ENCODE measurements around the gene CDC14B. TPM values are rescaled to one million over a fixed set of nuclear protein-coding genes. Genes with fewer than 3 reads are reported as not detected.

CDC14B gene
- total and polyA plus RNA-seq, 2 donors (not counting 1 experiment from before 2014, with no cell fraction given) = 2.8 to 8.5 TPM

DNA sequence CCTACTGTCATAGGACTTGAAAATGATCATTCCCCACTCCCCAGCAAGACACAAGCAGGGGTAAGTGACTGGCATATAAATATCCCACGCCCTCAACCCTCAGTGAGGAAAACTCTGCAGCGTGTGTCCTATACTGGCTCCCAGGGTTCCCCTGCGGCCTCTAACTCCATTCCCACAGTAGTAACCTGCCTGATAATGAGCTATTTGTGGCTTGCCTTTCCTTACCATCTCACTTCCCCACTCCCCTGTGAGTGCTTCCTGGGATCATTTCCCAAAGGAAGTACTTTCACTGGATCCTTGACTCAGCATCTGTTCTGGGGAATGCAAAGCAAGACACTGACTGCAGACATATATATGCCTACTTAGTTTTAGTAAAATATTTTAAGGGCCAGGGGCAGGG, 14.3 kb downstream of the CDC14B start:
- no peak overlapping the region for H3K4me2 ChIP-seq (replicated peaks; ENCODE audit: low read depth, low read length, poor library complexity, severe bottlenecking)
- 100% methylated on average over 3 of the region's 3 CpGs for WGBS (ENCODE audit: insufficient coverage)
- ChIA-PET POLR2A (no interaction called here), CTCF (no interaction called here)
- no peaks in the 10 kb centered on the region for H3K27me3 ChIP-seq (replicated peaks in 1 of 4; ENCODE audit: control extremely low read depth in 1 of 4, control insufficient read depth in 3 of 4, insufficient read depth in 4 of 4, low read length in 3 of 4)
- H3K4me3 ChIP-seq (ENCODE audit: control extremely low read depth in 1 of 5, extremely low read depth in 1 of 5, insufficient read depth in 1 of 5, low read depth in 2 of 5, low read length in 4 of 5) = no peak overlapping the region
- intact Hi-C loops (cut with micrococcal nuclease) = no loop called here
- H3K9me3 Mint-ChIP-seq (ENCODE audit: insufficient read depth) = no peaks in the 10 kb centered on the region
- TF ChIP-seq, protein P1, sequence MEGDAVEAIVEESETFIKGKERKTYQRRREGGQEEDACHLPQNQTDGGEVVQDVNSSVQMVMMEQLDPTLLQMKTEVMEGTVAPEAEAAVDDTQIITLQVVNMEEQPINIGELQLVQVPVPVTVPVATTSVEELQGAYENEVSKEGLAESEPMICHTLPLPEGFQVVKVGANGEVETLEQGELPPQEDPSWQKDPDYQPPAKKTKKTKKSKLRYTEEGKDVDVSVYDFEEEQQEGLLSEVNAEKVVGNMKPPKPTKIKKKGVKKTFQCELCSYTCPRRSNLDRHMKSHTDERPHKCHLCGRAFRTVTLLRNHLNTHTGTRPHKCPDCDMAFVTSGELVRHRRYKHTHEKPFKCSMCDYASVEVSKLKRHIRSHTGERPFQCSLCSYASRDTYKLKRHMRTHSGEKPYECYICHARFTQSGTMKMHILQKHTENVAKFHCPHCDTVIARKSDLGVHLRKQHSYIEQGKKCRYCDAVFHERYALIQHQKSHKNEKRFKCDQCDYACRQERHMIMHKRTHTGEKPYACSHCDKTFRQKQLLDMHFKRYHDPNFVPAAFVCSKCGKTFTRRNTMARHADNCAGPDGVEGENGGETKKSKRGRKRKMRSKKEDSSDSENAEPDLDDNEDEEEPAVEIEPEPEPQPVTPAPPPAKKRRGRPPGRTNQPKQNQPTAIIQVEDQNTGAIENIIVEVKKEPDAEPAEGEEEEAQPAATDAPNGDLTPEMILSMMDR (IDR thresholded peaks at IDR 0.05) = no peak
- no peak for TF ChIP-seq EZH2 (IDR thresholded peaks at IDR 0.05; ENCODE audit: borderline replicate concordance, insufficient read depth, low read depth, low read length, poor library complexity, severe bottlenecking)
- no peaks in the 10 kb centered on the region for H4K20me1 ChIP-seq (ENCODE audit: control insufficient read depth, insufficient read depth, low read length, poor library complexity, severe bottlenecking)
- DNase-seq = no peak
- H3K27ac ChIP-seq (ENCODE audit: low read length in 2 of 2) = no peak overlapping the region
- no peaks in the 10 kb centered on the region for H3K79me2 ChIP-seq (ENCODE audit: control insufficient read depth, insufficient read depth, low read length)
- no peak overlapping the region for H2AFZ ChIP-seq (ENCODE audit: insufficient read depth, low read depth, low read length, poor library complexity, severe bottlenecking)
- no peak for ATAC-seq (ENCODE audit: low read depth)
- no peaks in the 10 kb centered on the region for H3K4me1 ChIP-seq (ENCODE audit: control insufficient read depth in 2 of 2, insufficient read depth in 2 of 2, low read length in 2 of 2)
- H3K27ac Mint-ChIP-seq = no peak overlapping the region
- no peaks in the 10 kb centered on the region for H3K9me3 ChIP-seq (ENCODE audit: control extremely low read depth in 1 of 3, control insufficient read depth in 2 of 3, insufficient read depth in 1 of 3, low read length in 2 of 3)
- no peak overlapping the region for H3K9ac ChIP-seq (ENCODE audit: low read length)
- no peaks in the 10 kb centered on the region for H3K4me1 Mint-ChIP-seq
- H3K4me3 Mint-ChIP-seq = no peak overlapping the region
- peaks cover 12% of the 10 kb centered on the region for H3K27me3 Mint-ChIP-seq
- no peaks in the 10 kb centered on the region for H3K36me3 ChIP-seq (replicated peaks in 1 of 2; ENCODE audit: control extremely low read depth in 1 of 2, control insufficient read depth in 1 of 2, extremely low read depth in 1 of 2, insufficient read depth in 2 of 2, low read length in 1 of 2)

- H3K9ac ChIP-seq (ENCODE audit: low read length) = no peak overlapping the region
- peaks cover 9% of the 10 kb centered on the region for H3K27me3 Mint-ChIP-seq
- no peak for TF ChIP-seq EZH2 (IDR thresholded peaks at IDR 0.05; ENCODE audit: borderline replicate concordance, insufficient read depth, low read depth, low read length, poor library complexity, severe bottlenecking)
- TF ChIP-seq, protein P1 (IDR thresholded peaks at IDR 0.05) = no peak
- no peak overlapping the region for H3K27ac Mint-ChIP-seq
- H3K9me3 Mint-ChIP-seq (ENCODE audit: insufficient read depth) = no peaks in the 10 kb centered on the region
- H3K79me2 ChIP-seq (ENCODE audit: control insufficient read depth, insufficient read depth, low read length) = no peaks in the 10 kb centered on the region
- H3K27me3 ChIP-seq (replicated peaks in 1 of 4; ENCODE audit: control extremely low read depth in 1 of 4, control insufficient read depth in 3 of 4, insufficient read depth in 4 of 4, low read length in 3 of 4) = no peaks in the 10 kb centered on the region
- no peak overlapping the region for H3K4me3 ChIP-seq (ENCODE audit: control extremely low read depth in 1 of 5, extremely low read depth in 1 of 5, insufficient read depth in 1 of 5, low read depth in 2 of 5, low read length in 4 of 5)
- H3K27ac ChIP-seq (ENCODE audit: low read length in 2 of 2) = no peak overlapping the region
- no peaks in the 10 kb centered on the region for H3K4me1 Mint-ChIP-seq
- no peak overlapping the region for H3K4me3 Mint-ChIP-seq
- H2AFZ ChIP-seq (ENCODE audit: insufficient read depth, low read depth, low read length, poor library complexity, severe bottlenecking) = no peak overlapping the region
- CTCF ChIA-PET = interaction anchor here (0.9 kb wide), 1 partner anchor 42 kb away, joined by 3 read pairs; no protein-coding TSS in a partner anchor
- POLR2A ChIA-PET = no interaction called here
- 93% methylated on average over 3 of the region's 3 CpGs for WGBS (ENCODE audit: insufficient coverage)
- H3K4me1 ChIP-seq (ENCODE audit: control insufficient read depth in 2 of 2, insufficient read depth in 2 of 2, low read length in 2 of 2) = no peaks in the 10 kb centered on the region
- ATAC-seq (ENCODE audit: low read depth) = no peak
- no peak overlapping the region for H3K4me2 ChIP-seq (replicated peaks; ENCODE audit: low read depth, low read length, poor library complexity, severe bottlenecking)
- H4K20me1 ChIP-seq (ENCODE audit: control insufficient read depth, insufficient read depth, low read length, poor library complexity, severe bottlenecking) = no peaks in the 10 kb centered on the region
- intact Hi-C loops (cut with micrococcal nuclease) = no loop called here
- no peaks in the 10 kb centered on the region for H3K36me3 ChIP-seq (replicated peaks in 1 of 2; ENCODE audit: control extremely low read depth in 1 of 2, control insufficient read depth in 1 of 2, extremely low read depth in 1 of 2, insufficient read depth in 2 of 2, low read length in 1 of 2)
- no peak for DNase-seq
- H3K9me3 ChIP-seq (ENCODE audit: control extremely low read depth in 1 of 3, control insufficient read depth in 2 of 3, insufficient read depth in 1 of 3, low read length in 2 of 3) = no peaks in the 10 kb centered on the region
These were observed 15.7 kb downstream of the CDC14B start for GRCh38 chr9:96604004-96604319.

Measured in B cell (primary cell).